Skeletal muscle tissue (tissue), 4 donors: ENCODE data around the gene FRMD4A. TPM values are rescaled to one million over a fixed set of nuclear protein-coding genes. Genes with fewer than 3 reads are reported as not detected.

Experiments used
- H3K27ac ChIP-seq: one replicate; pipeline ENCODE4 v1.7.0; 2013; ENCODE audit warnings: mild to moderate bottlenecking, low read depth, low read length, inconsistent platforms
- H3K27me3 ChIP-seq, 3 donors: one replicate each; pipeline ENCODE4 v1.7.0; 2013; ENCODE audit warnings: low read length in 3 of 3; ENCODE audit not compliant: control insufficient read depth in 3 of 3, insufficient read depth in 3 of 3
- H3K36me3 ChIP-seq, 3 donors: one replicate each; pipeline ENCODE4 v1.7.0; 2013; ENCODE audit warnings: low read length in 3 of 3; ENCODE audit not compliant: control insufficient read depth in 3 of 3, insufficient read depth in 3 of 3
- H3K4me1 ChIP-seq, 3 donors: one replicate each; pipeline ENCODE4 v1.7.0; 2013; ENCODE audit warnings: low read length in 3 of 3, mild to moderate bottlenecking in 3 of 3; ENCODE audit not compliant: control insufficient read depth in 3 of 3, insufficient read depth in 3 of 3
- H3K4me3 ChIP-seq, 3 donors: one replicate each; pipeline ENCODE4 v1.7.0; 2013; ENCODE audit warnings: low read length in 3 of 3
- H3K9ac ChIP-seq, 3 donors: one replicate each; pipeline ENCODE4 v1.7.0; 2013; ENCODE audit warnings: low read length in 3 of 3, mild to moderate bottlenecking in 3 of 3, moderate library complexity in 2 of 3, low read depth in 1 of 3
- H3K9me3 ChIP-seq, 3 donors: one replicate each; pipeline ENCODE4 v1.7.0; 2013; ENCODE audit warnings: low read length in 3 of 3; ENCODE audit not compliant: control insufficient read depth in 3 of 3
- total RNA-seq: library from RNA; depleted of rRNA; stranded (reverse); fragments of >200 nt; gene quantifications from one replicate; pipeline ENCODE4 v1.2.3, GENCODE V29; 2014
- donor health status: Osteomylitis.

FRMD4A gene
- total RNA-seq, 1 donor from 2014 or later = 19.3 TPM

GRCh38 chr10:14326581-14326980 is 4.1 kb downstream of the FRMD4A start:
- no peaks in the 10 kb centered on the region for H3K4me1 ChIP-seq
- no peaks in the 10 kb centered on the region for H3K36me3 ChIP-seq
- no peak overlapping the region for H3K4me3 ChIP-seq
- H3K9ac ChIP-seq = no peak overlapping the region
- H3K27ac ChIP-seq = no peak overlapping the region
- H3K9me3 ChIP-seq = no peaks in the 10 kb centered on the region
- H3K27me3 ChIP-seq = peaks cover 3 to 23% (median 7%) of the 10 kb centered on the region in 3 donors

DNA sequence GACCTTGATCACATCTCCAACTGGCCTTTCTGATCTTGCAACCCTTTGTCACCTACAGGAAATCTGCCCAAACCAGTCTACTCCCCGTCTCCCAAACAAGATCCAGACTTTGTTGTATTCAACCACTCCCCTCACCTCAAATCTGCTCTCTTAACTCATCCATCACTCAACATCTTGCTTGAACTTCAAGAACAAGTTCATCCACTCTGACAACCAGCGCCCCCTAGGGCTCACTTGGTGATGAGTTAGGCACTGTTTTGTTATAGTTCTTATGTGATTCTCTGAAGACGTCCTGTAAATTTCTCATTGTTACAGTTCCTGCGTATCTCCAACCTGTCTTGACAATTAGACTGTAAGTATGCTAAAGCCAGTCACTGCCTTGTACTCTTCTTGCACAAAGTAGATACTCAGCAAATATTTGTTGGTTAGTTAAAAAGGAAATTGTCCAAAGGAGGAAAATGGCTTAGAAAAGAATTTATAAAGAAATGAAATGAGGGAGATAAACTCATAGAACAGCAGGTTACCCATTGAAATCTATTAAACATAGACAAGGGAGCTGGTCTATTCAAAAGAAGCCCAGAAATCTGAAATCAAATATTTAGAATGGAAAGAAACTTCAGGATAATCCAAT is 5.3 kb downstream of the FRMD4A start:
- H3K9ac ChIP-seq = no peak overlapping the region
- H3K27ac ChIP-seq = no peak overlapping the region
- H3K4me3 ChIP-seq = no peak overlapping the region
- H3K36me3 ChIP-seq = no peaks in the 10 kb centered on the region
- no peaks in the 10 kb centered on the region for H3K9me3 ChIP-seq
- peaks cover 3 to 18% (median 7%) of the 10 kb centered on the region in 3 donors for H3K27me3 ChIP-seq
- H3K4me1 ChIP-seq = no peaks in the 10 kb centered on the region

DNA sequence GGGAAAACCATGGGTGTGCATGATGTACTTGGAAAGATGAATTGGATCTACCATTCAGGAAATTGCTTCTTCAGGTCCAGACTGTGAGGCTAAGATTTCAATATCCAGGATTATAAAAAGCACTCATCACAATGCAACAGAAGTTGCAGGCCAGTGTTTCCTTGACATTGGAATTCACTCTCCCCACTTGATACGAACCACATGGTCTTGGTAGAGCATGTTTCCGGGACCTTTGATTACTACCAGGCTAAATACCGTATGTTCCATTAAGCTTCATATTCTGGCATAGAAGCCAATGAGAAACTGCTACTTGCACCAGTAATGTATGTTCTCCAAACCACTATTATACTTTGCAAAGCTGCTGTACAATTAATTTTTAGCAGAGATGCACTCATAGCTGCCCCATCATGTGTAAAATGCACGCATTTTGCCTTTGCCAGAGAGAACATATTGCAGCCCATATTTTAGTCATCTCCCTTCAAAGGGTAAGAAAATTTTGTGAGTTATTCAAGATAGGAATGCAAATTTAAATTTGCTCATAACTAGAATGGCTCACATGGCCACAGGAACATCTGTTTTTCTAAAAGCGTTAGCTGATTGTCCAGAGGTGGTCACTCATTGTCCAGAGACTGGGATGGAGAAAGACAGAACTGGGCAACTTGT is 8.1 kb downstream of the FRMD4A start:
- H3K4me1 ChIP-seq = no peaks in the 10 kb centered on the region
- H3K27me3 ChIP-seq = peaks cover 3 to 11% (median 3%) of the 10 kb centered on the region in 3 donors

GRCh38 chr10:14318007-14318406 is 12.7 kb downstream of the FRMD4A start:
- H3K4me3 ChIP-seq = no peak overlapping the region
- H3K9me3 ChIP-seq = no peaks in the 10 kb centered on the region
- H3K9ac ChIP-seq = no peak overlapping the region
- no peaks in the 10 kb centered on the region for H3K4me1 ChIP-seq
- no peaks in the 10 kb centered on the region for H3K36me3 ChIP-seq
- no peak overlapping the region for H3K27ac ChIP-seq
- H3K27me3 ChIP-seq = no peaks in the 10 kb centered on the region

More for the DNA sequence above, 8.1 kb downstream of the FRMD4A start:
- no peak overlapping the region for H3K27ac ChIP-seq
- no peak overlapping the region for H3K9ac ChIP-seq
- H3K36me3 ChIP-seq = no peaks in the 10 kb centered on the region
- no peaks in the 10 kb centered on the region for H3K9me3 ChIP-seq
- H3K4me3 ChIP-seq = no peak overlapping the region

- H3K4me1 ChIP-seq = no peaks in the 10 kb centered on the region
- H3K9me3 ChIP-seq = no peaks in the 10 kb centered on the region
- H3K27ac ChIP-seq = no peak overlapping the region
- H3K36me3 ChIP-seq = no peaks in the 10 kb centered on the region
- peaks cover 0 to 4% (median 0%) of the 10 kb centered on the region in 3 donors for H3K27me3 ChIP-seq
- H3K4me3 ChIP-seq = no peak overlapping the region
- no peak overlapping the region for H3K9ac ChIP-seq
Measured at GRCh38 chr10:14312014-14312413, 18.7 kb downstream of the FRMD4A start.

- Histone ChIP-seq H3K9ac (no peak overlapping the region), H3K4me3 (no peak overlapping the region), H3K9me3 (no peaks in the 10 kb centered on the region), H3K27me3 (peaks cover 0 to 4% (median 0%) of the 10 kb centered on the region in 3 donors), H3K36me3 (no peaks in the 10 kb centered on the region), H3K27ac (no peak overlapping the region), H3K4me1 (no peaks in the 10 kb centered on the region)
Measured at GRCh38 chr10:14311206-14311957, 19.3 kb downstream of the FRMD4A start.

DNA sequence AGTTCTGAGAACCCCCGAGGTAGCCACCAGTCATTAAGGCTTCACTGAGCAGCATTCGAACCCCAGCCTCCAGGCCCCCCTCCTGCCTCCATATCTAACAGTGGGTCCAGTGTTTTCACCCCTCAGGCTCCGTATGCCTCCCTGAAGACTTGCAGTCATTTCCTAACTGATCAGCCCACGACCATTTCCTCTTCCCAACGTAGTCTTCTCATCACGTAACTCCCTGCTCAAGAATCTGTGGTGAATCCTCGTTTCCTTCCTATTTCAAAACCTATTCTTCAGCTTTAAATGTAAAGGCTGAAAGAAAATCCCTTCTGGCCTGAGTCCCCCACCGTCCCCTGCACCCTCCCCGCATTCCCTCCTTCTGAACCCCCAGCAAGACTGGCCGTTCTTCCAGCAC is 21.1 kb downstream of the FRMD4A start:
- H3K27ac ChIP-seq = no peak overlapping the region
- peaks cover 0 to 4% (median 0%) of the 10 kb centered on the region in 3 donors for H3K27me3 ChIP-seq
- H3K4me1 ChIP-seq = no peaks in the 10 kb centered on the region
- no peak overlapping the region for H3K4me3 ChIP-seq
- H3K9me3 ChIP-seq = no peaks in the 10 kb centered on the region
- no peaks in the 10 kb centered on the region for H3K36me3 ChIP-seq
- no peak overlapping the region for H3K9ac ChIP-seq

DNA sequence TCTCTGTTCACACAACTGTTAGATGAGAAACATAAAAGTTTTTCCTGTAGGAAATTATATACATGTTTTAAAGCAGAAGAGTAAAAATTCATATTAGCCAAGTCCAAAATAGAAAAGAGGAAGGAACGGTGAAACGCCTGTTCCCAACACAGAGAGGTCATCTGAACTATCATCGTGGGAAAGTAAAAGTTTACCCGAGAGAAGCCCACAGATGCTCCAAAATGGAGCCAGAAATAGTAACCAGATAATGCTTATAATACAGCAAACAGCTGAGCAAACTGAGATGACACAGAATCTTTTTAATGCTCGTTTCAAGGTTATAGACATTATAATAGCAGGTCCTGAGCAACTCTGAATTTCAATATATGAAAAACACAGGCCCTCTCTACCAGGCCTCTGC is 24.5 kb downstream of the FRMD4A start:
- no peak overlapping the region for H3K4me3 ChIP-seq
- H3K9me3 ChIP-seq = no peaks in the 10 kb centered on the region
- H3K4me1 ChIP-seq = no peaks in the 10 kb centered on the region
- H3K9ac ChIP-seq = no peak overlapping the region
- peaks cover 0 to 13% (median 0%) of the 10 kb centered on the region in 3 donors for H3K27me3 ChIP-seq
- H3K36me3 ChIP-seq = no peaks in the 10 kb centered on the region
- H3K27ac ChIP-seq = no peak overlapping the region

DNA sequence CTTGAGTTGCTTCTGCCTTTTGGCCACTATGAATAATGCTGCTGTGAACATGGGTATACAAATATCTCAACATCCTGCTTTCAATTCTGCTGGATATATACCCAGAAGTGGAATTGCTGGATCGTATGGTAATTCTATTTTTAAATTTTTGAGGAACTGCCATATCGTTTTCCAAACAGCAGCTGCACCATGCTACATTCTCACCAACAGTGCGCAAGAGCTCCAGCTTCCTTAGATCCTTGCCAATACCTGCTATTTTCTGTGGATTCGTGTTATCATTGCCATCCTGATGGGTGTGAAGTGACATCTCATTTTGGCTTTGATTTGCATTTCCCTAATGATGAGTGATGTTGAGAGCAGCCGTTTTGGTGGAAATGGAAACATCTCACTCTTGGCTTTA is 26.7 kb downstream of the FRMD4A start:
- Histone ChIP-seq H3K9me3 (no peaks in the 10 kb centered on the region), H3K4me1 (no peaks in the 10 kb centered on the region), H3K9ac (no peak overlapping the region), H3K36me3 (no peaks in the 10 kb centered on the region), H3K27me3 (peaks cover 0 to 14% (median 0%) of the 10 kb centered on the region in 3 donors), H3K4me3 (no peak overlapping the region), H3K27ac (no peak overlapping the region)

GRCh38 chr10:14302035-14302434 is 28.7 kb downstream of the FRMD4A start:
- Histone ChIP-seq H3K4me3 (no peak overlapping the region), H3K36me3 (no peaks in the 10 kb centered on the region), H3K9ac (no peak overlapping the region), H3K27ac (no peak overlapping the region), H3K9me3 (no peaks in the 10 kb centered on the region), H3K4me1 (no peaks in the 10 kb centered on the region), H3K27me3 (peaks cover 0 to 18% (median 0%) of the 10 kb centered on the region in 3 donors)
